GM12801 (cell line): ENCODE results near the gene COX17.

Source experiments
- TF ChIP-seq, protein P1 (sequence below): IDR thresholded peaks from one replicate; pipeline ENCODE4 v1.5.1; 2011; ENCODE audit warnings: control low read depth; ENCODE audit not compliant: insufficient read length; ENCODE audit errors: extremely low read depth

Gene COX17

GRCh38 chr3:119660474-119661440 lies 16.4 kb downstream of the COX17 start, which contains the start of gene POPDC2:
Gene POPDC2, minus strand, starts transcription at chr3:119660589. Its CDS starts 166 bp downstream, at chr3:119660423.
- TF ChIP-seq, protein P1, sequence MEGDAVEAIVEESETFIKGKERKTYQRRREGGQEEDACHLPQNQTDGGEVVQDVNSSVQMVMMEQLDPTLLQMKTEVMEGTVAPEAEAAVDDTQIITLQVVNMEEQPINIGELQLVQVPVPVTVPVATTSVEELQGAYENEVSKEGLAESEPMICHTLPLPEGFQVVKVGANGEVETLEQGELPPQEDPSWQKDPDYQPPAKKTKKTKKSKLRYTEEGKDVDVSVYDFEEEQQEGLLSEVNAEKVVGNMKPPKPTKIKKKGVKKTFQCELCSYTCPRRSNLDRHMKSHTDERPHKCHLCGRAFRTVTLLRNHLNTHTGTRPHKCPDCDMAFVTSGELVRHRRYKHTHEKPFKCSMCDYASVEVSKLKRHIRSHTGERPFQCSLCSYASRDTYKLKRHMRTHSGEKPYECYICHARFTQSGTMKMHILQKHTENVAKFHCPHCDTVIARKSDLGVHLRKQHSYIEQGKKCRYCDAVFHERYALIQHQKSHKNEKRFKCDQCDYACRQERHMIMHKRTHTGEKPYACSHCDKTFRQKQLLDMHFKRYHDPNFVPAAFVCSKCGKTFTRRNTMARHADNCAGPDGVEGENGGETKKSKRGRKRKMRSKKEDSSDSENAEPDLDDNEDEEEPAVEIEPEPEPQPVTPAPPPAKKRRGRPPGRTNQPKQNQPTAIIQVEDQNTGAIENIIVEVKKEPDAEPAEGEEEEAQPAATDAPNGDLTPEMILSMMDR: no peak

DNA sequence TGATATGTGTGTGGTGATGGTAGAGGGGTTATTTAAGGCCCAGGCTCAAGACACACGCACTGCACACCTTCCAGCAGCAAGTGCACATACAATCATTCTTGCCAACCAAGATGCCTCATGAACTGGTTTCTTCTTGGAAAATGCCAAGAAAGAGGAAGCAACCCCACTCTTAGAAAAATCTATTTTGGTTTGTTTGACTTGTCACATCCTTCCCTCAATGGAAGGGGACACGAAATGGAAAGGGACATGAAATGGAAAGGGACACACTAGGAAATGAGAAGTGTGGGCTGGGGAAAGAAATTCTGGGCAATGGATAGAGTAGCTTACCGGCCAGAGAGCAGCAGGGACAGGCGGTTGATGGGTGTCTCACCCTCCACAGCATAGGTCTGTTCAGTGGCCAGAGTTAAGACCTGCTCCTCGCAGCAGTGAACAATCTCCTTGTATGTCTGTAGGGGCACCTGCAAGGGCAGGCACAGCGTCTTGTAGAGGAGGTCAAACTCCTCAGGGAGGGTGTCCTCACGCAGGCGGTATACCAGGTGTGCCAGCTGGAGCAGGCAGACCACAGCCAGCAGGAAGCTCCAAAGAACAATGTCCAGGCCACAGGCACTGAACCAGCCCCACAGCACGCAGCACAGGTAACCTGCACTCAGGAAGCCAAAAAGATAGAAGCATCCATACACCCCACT lies 17.5 kb downstream of the COX17 start:
- TF ChIP-seq, protein P1: no peak

- TF ChIP-seq, protein P1: no peak
Measured at GRCh38 chr3:119658994-119659393, 18.2 kb downstream of the COX17 start.

GRCh38 chr3:119657887-119658702 lies 19.1 kb downstream of the COX17 start:
- TF ChIP-seq, protein P1: no peak

DNA sequence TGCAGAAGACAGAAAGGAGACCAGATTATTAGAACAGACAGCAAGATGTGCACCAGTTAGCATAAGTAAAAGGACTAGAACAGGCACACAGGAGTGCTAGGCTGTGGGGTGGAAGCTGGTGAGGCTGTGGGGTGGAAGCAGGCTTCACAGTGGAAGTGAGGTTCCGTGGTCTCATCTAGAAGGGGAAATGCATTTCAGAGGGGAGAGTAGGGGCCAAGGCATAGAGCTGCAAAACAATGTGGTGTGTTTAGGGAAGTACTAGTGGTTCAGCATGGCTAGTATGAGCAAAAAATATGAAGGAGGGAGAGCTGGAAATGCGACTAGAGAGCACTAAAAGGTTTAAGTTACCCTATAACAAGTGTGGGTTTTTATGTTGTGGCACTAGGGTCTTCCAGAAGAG lies 23.3 kb downstream of the COX17 start:
- TF ChIP-seq, protein P1: no peak

DNA sequence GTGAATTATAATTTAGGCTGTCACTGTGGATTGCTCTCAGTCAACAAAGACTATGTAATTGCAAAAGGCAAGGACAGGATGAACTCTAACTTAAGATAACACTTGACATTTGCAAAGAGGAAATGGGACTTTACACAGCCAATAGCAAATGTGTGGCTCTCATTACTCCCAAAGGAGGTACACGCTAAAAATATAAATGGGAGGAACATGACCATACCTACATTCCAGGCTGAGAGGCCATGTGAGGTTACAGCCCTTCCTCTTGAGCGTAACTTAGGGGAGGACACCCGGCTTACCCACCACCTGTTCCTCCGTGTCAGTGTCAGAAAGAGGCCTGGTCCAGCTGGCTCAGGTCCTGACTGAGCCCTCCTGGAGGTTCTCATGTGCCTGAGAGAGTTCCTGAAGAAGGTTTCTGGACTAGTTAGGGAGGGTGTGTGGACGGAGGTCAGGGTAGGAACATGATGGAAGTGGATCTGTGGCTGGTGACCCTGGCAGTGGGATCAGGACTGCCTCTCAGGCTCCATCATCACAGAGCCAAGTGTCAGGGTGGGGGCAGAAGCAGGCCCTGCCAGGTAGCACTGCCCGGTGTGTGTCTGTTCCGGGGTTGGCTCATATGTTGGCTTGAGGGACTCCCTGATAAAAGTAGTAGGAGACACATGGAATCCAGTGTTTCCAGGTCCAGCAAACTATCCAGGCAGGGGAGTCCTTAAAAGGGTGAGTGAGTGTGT lies 24.7 kb downstream of the COX17 start:
- TF ChIP-seq, protein P1: no peak
